ENCODE data around the gene NAT14.

GRCh38 chr19:55525289-55526101, 40.5 kb downstream of the NAT14 start:
- TF ChIP-seq LEF1 (IDR thresholded peaks at IDR 0.05; ENCODE audit: borderline replicate concordance) (no peak), CTBP1 (IDR thresholded peaks at IDR 0.05; ENCODE audit: borderline replicate concordance) (no peak), TARDBP (IDR thresholded peaks at IDR 0.05) (no peak), BHLHE40 (IDR thresholded peaks at IDR 0.05; ENCODE audit: borderline replicate concordance) (no peak), NFRKB (IDR thresholded peaks at IDR 0.05) (no peak), SUZ12 (IDR thresholded peaks at IDR 0.05) (no peak), ELF4 (IDR thresholded peaks at IDR 0.05) (no peak), L3MBTL2 (conservative IDR thresholded peaks at IDR 0.05) (no peak), FOXM1 (IDR thresholded peaks at IDR 0.05; ENCODE audit: borderline replicate concordance) (no peak), ARNT (IDR thresholded peaks at IDR 0.05) (no peak), SP1 (IDR thresholded peaks at IDR 0.05) (no peak), FOXA1 (IDR thresholded peaks at IDR 0.05) (no peak), ZNF384 (IDR thresholded peaks at IDR 0.05) (no peak), HDGF (IDR thresholded peaks at IDR 0.05; ENCODE audit: borderline replicate concordance) (no peak)

All from HEK293T (cell line).